ENCODE measurements around the gene COPS7A. TPM values are rescaled to one million over a fixed set of nuclear protein-coding genes. Genes with fewer than 3 reads are reported as not detected.
"Not testable (repeated sequence)": the region's sequence is repeated elsewhere in the genome, so short reads cannot be mapped to it uniquely, and the experiment has no call there.

The COPS7A gene
- total RNA-seq, 8 experiments from 2014 or later, result 23.0 to 115 (median 44.1) TPM

DNA sequence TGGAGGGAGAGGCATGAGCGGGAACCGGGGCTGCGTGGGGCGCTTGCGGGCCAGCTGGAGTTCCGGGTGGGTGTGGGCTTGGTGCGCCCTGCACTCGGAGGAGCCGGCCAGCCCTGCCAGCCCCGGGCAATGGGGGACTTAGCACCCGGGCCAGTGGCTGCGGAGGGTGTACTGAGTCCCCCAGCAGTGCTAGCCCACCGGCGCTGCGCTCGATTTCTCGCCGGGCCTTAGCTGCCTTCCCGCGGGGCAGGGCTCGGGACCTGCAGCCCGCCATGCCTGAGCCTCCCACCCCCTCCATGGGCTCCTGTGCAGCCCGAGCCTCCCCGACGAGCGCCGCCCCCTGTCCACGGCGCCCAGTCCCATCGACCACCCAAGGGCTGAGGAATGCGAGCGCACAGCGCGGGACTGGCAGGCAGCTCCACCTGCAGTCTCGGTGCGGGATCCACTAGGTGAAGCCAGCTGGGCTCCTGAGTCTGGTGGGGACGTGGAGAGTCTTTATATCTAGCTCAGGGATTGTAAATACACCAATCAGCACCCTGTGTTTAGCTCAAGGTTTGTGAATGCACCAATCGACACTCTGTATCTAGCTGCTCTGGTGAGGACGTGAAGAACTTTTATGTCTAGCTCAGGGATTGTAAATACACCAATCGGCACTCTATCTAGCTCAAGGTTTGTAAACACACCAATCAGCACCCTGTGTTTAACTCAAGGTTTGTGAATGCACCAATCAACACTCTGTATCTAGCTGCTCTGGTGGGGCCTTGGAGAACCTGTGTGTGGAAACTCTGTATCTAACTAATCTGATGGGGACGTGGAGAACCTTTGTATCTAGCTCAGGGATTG lies 7.6 kb upstream of the COPS7A start:
- no CpG with 5 or more reads among the region's 41 CpGs for WGBS, 10 experiments
- H3K27ac ChIP-seq; ATAC-seq (replicated peaks in 6 of 8); H3K4me1 ChIP-seq (replicated peaks in 1 of 2); in situ Hi-C loops (cut with MboI; ENCODE audit: low pct_unique_long_range_greater_than_20kb in 2 of 9, low sequenced_read_pairs in 9 of 9, unreplicated experiment in 9 of 9); H3K4me3 ChIP-seq: not testable (repeated sequence)

DNA sequence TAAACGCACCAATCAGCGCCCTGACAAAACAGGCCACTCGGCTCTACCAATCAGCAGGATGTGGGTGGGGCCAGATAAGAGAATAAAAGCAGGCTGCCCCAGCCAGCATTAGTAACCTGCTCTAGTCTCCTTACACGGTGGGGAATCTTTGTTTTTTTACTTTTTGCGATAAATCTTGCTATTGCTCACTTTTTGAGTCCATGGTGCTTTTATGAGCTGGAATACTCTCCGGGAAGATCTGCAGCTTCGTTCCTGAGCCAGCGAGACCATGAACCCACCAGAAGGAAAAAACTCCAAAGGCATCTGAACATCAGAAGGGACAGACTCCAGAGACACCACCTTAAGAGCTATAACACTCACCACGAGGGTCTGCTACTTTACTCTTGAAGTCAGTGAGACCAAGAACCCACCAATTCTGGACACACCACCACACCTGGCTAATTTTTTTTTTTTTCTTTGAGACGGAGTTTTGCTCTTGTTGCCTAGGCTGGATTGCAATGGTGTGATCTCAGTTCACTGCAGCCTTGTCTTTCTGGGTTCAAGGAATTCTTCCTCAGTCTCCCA lies 6.9 kb upstream of the COPS7A start:
- Histone ChIP-seq H3K4me3 (no peak overlapping the region), H3K27ac (no peak overlapping the region), H3K4me1 (replicated peaks in 1 of 2) (no peaks in the 10 kb centered on the region)
- in situ Hi-C loops (cut with MboI; ENCODE audit: low pct_unique_long_range_greater_than_20kb in 2 of 9, low sequenced_read_pairs in 9 of 9, unreplicated experiment in 9 of 9), result no loop called here
- ATAC-seq (replicated peaks in 6 of 8), result no peak
- WGBS, 10 experiments, result 0 to 97% (median 81%) methylated on average over 1 to 7 of the region's 10 CpGs; no CpG with 5 or more reads in 2 of the 10 experiments

DNA sequence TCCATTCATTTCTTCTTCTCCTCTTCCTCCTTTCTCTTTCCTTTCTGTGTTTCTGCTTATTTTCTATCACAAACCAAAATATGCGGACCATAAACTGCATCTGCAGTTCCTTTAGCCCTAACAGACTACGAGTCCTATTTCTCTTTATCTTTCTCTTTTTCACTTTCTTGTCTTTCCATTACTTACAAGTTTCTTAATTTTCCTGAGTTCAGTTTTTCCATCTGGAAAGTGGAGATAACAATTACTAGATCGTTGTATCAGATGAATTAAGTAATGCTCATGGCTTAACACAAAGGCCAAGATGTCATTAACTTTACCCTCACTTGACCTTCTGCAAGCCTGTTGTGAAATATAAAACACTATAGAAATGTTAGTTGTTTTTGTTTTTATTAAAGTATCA lies 983 bp upstream of the COPS7A start:
- in situ Hi-C loops (cut with MboI; ENCODE audit: low pct_unique_long_range_greater_than_20kb in 2 of 9, low sequenced_read_pairs in 9 of 9, unreplicated experiment in 9 of 9), result no loop called here

GRCh38 chr12:6724409-6724797 lies 557 bp downstream of the COPS7A start:
- 0 to 70% (median 0%) methylated on average over 1 to 6 of the region's 10 CpGs; no CpG with 5 or more reads in 5 of the 10 experiments for WGBS, 10 experiments
- in situ Hi-C loops (cut with MboI; ENCODE audit: low pct_unique_long_range_greater_than_20kb in 2 of 9, low sequenced_read_pairs in 9 of 9, unreplicated experiment in 9 of 9), result no loop called here
- peaks cover 10% of the 10 kb centered on the region in 2 donors for H3K4me1 ChIP-seq (replicated peaks in 1 of 2)
- H3K27ac ChIP-seq, result peak overlapping the region; percentile 89 to 91
- peak overlapping the region; percentile 42 to 56 (median 47) for H3K4me3 ChIP-seq
- ATAC-seq (replicated peaks in 6 of 8), result peak in 7 of 8 experiments; percentile 4 to 33 (median 25)

More for the DNA sequence above, 983 bp upstream of the COPS7A start:
- H3K27ac ChIP-seq, result no peak overlapping the region
- WGBS, 10 experiments, result 72 to 97% (median 87%) methylated on average over 2 to 3 of the region's 3 CpGs
- H3K4me1 ChIP-seq (replicated peaks in 1 of 2), result peaks cover 10% of the 10 kb centered on the region in 2 donors
- ATAC-seq (replicated peaks in 6 of 8), result no peak
- peak overlapping the region in 2 of 5 donors; percentile 47 to 56 for H3K4me3 ChIP-seq

DNA sequence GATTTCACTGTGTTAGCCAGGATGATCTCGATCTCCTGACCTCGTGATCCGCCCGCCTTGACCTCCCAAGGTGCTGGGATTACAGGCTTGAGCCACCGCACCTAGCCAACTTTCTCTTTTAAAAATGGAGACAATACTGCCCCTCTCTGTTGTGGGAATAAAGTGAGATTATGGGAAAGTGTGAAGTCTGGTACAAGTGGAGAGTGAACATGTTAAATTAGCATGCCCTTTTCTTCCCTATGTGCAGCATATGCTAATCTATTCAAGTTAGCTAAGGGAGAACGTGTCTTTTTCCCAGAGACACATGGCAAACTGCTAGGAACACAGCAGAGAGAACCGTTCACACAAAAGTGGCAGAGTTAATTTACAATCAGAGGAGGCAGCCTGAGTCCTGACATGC lies 1.5 kb downstream of the COPS7A start:
- H3K4me3 ChIP-seq, result peak overlapping the region in 1 of 5 donors; percentile 47
- peak overlapping the region; percentile 89 to 91 for H3K27ac ChIP-seq
- ATAC-seq (replicated peaks in 6 of 8), result no peak
- 67 to 100% (median 77%) methylated on average over 1 to 6 of the region's 7 CpGs; no CpG with 5 or more reads in 4 of the 10 experiments for WGBS, 10 experiments
- in situ Hi-C loops (cut with MboI; ENCODE audit: low pct_unique_long_range_greater_than_20kb in 2 of 9, low sequenced_read_pairs in 9 of 9, unreplicated experiment in 9 of 9), result loop anchor here in 1 of 9 experiments (25.0 kb wide), 1 partner anchor 112 kb away; the partner anchor contains the start of genes GNB3 and P3H3
- peaks cover 10% of the 10 kb centered on the region in 2 donors for H3K4me1 ChIP-seq (replicated peaks in 1 of 2)

GRCh38 chr12:6729186-6729585 lies 5.3 kb downstream of the COPS7A start:
- no peak for ATAC-seq (replicated peaks in 6 of 8)
- in situ Hi-C loops (cut with MboI; ENCODE audit: low pct_unique_long_range_greater_than_20kb in 2 of 9, low sequenced_read_pairs in 9 of 9, unreplicated experiment in 9 of 9), result loop anchor here in 1 of 9 experiments (25.0 kb wide), 1 partner anchor 108 kb away; the partner anchor contains the start of genes GNB3 and P3H3
- Histone ChIP-seq H3K27ac (no peak overlapping the region), H3K4me3 (no peak overlapping the region), H3K4me1 (replicated peaks in 1 of 2) (peaks cover 10% of the 10 kb centered on the region in 2 donors)
- 90 to 100% (median 91%) methylated on average over 1 to 10 of the region's 18 CpGs; no CpG with 5 or more reads in 6 of the 10 experiments for WGBS, 10 experiments

GRCh38 chr12:6730169-6730568 lies 6.3 kb downstream of the COPS7A start:
- 80 to 100% (median 95%) methylated on average over 1 to 6 of the region's 8 CpGs; no CpG with 5 or more reads in 3 of the 10 experiments for WGBS, 10 experiments
- Histone ChIP-seq H3K4me1 (replicated peaks in 1 of 2) (peaks cover 4 to 5% of the 10 kb centered on the region in 2 donors), H3K27ac (no peak overlapping the region), H3K4me3 (no peak overlapping the region)
- in situ Hi-C loops (cut with MboI; ENCODE audit: low pct_unique_long_range_greater_than_20kb in 2 of 9, low sequenced_read_pairs in 9 of 9, unreplicated experiment in 9 of 9), result loop anchor here in 1 of 9 experiments (25.0 kb wide), 1 partner anchor 107 kb away; the partner anchor contains the start of genes GNB3 and P3H3
- no peak for ATAC-seq (replicated peaks in 6 of 8)

DNA sequence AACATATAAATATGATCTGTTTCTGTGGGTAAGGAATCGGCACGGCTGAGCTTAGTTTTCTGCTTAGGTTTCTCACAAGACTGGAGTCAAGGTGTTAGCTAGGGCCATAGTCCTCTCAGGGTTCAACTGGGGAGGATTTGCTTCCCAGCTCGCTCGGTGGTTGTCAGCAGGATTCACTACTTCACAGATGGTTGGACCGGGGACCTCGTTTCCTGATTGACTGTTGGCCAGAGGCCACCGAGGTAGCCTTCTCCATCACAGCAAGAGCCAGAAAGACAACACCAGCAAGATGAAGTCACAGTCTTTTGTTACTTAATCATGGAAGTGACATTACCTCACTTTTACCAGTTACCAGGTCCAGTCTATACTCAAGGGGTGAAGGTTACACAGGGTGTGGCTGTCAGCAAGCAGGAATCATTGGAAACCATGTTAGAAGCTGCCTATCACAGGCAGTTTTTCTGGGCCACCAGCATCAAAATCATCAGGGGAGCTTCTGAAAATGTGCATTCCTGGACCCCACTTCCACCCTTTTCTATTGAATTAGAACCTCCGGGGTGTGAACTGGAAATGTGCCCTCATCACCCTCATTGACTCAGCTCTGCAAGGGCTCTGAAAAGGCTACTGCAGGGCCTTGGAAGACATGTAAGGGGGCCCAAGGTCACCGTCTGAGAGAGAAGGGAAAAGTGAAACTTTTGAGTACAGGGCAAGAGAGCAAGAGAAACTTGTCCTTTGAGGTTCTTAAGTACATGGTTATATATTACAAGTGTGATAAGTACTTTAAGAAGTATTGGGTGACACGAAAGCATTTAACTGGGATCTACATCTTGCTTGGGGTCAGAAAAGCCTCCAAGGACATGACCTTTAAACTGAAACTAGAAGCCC lies 10.9 kb downstream of the COPS7A start:
- Histone ChIP-seq H3K4me3 (no peak overlapping the region), H3K27ac (no peak overlapping the region), H3K4me1 (replicated peaks in 1 of 2) (peaks cover 3 to 4% of the 10 kb centered on the region in 2 donors)
- ATAC-seq (replicated peaks in 6 of 8), result no peak
- in situ Hi-C loops (cut with MboI; ENCODE audit: low pct_unique_long_range_greater_than_20kb in 2 of 9, low sequenced_read_pairs in 9 of 9, unreplicated experiment in 9 of 9), result loop anchor here in 1 of 9 experiments (25.0 kb wide), 1 partner anchor 103 kb away; the partner anchor contains the start of genes GNB3 and P3H3
- WGBS, 10 experiments, result 70 to 100% (median 91%) methylated on average over 1 to 8 of the region's 10 CpGs; no CpG with 5 or more reads in 2 of the 10 experiments

- Histone ChIP-seq H3K4me1 (replicated peaks in 1 of 2) (peaks cover 3 to 4% of the 10 kb centered on the region in 2 donors), H3K4me3 (no peak overlapping the region), H3K27ac (no peak overlapping the region)
- ATAC-seq (replicated peaks in 6 of 8), result peak; percentile 94 to 97 (median 96)
- in situ Hi-C loops (cut with MboI; ENCODE audit: low pct_unique_long_range_greater_than_20kb in 2 of 9, low sequenced_read_pairs in 9 of 9, unreplicated experiment in 9 of 9), result loop anchor here in 1 of 9 experiments (25.0 kb wide), 1 partner anchor 102 kb away; the partner anchor contains the start of genes GNB3 and P3H3
- 0 to 100% (median 27%) methylated on average over 1 to 7 of the region's 8 CpGs; no CpG with 5 or more reads in 1 of the 10 experiments for WGBS, 10 experiments
These were observed 11.8 kb downstream of the COPS7A start for GRCh38 chr12:6735448-6736191.

DNA sequence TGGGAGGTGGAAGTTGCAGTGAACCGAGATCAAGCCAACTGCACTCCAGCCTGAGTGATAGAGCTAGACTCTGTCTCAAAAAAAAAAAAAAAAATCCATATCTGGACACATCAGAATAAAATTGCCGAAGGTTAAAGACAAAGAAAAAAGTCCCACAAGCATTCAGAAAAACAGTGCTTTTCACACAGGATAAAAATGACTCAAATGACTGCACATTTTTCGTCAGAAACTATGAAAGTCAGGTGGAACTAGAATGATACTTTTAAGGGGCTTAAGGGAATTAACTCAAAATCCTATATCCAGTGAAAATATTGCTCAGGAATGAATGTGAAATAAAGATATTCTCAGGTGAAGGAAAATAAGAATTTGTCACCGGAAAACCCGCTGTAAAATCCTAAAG lies 12.9 kb downstream of the COPS7A start:
- WGBS, 10 experiments, result 76 to 100% (median 89%) methylated on average over 4 to 5 of the region's 5 CpGs
- ATAC-seq (replicated peaks in 6 of 8), result no peak
- in situ Hi-C loops (cut with MboI; ENCODE audit: low pct_unique_long_range_greater_than_20kb in 2 of 9, low sequenced_read_pairs in 9 of 9, unreplicated experiment in 9 of 9), result loop anchor here in 1 of 9 experiments (25.0 kb wide), 1 partner anchor 101 kb away; the partner anchor contains the start of genes GNB3 and P3H3
- no peak overlapping the region for H3K27ac ChIP-seq
- peaks cover 6 to 7% of the 10 kb centered on the region in 2 donors for H3K4me1 ChIP-seq (replicated peaks in 1 of 2)
- no peak overlapping the region for H3K4me3 ChIP-seq

DNA sequence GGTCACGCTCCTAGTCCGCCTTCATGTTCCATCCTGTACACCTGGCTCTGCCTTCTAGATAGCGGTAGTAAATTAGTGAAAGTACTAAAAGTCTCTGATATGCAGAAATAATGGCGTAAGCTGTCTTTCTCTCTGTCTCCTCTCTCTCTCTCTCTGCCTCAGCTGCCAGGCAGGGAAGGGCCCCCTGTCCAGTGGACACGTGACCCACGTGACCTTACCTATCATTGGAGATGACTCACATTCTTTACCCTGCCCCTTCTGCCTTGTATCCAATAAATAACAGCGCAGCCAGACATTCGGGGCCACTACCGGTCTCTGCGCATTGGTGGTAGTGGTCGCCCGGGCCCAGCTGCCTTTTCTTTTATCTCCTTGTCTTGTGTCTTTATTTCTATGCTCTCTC lies 18.2 kb downstream of the COPS7A start:
- not testable (repeated sequence) for H3K4me1 ChIP-seq (replicated peaks in 1 of 2); H3K4me3 ChIP-seq; ATAC-seq (replicated peaks in 6 of 8)
- WGBS, 10 experiments, result 9 to 100% (median 60%) methylated on average over 1 to 4 of the region's 12 CpGs; no CpG with 5 or more reads in 5 of the 10 experiments
- in situ Hi-C loops (cut with MboI; ENCODE audit: low pct_unique_long_range_greater_than_20kb in 2 of 9, low sequenced_read_pairs in 9 of 9, unreplicated experiment in 9 of 9), result loop anchor here in 1 of 9 experiments (25.0 kb wide), 1 partner anchor 95 kb away; the partner anchor contains the start of genes GNB3 and P3H3
- H3K27ac ChIP-seq, result peak overlapping the region; percentile 60 to 61

Measured in motor neuron (in vitro differentiated cells).